C4-2B (cell line): Measurements from ENCODE around the gene NXPE2.

Experiments
- CTCF ChIP-seq: fragments of 450-650 bp; conservative IDR thresholded peaks from 2 replicates; pipeline ENCODE4 v1.5.1; 2017; ENCODE audit warnings: mild to moderate bottlenecking
- ZFX ChIP-seq: fragments of 450-650 bp; IDR thresholded peaks from 2 replicates; pipeline ENCODE4 v1.6.1; 2017

- TF ChIP-seq CTCF, result no peak
- no peak for TF ChIP-seq ZFX
These were observed 6.8 kb downstream of the NXPE2 start for GRCh38 chr11:114685097-114685496.
